Stimulated activated naive CD8-positive, alpha-beta T cell treated with anti-CD3 and anti-CD28 coated beads, Interleukin-15, Interleukin-2, amounts not matched to agents 100 ng/mL and 50 ng/mL, for 24 hours (primary cell): ENCODE measurements around the gene GLA.

Source experiments
- H3K27ac Mint-ChIP-seq: one replicate; pipeline ENCODE4 v1.8.0; 2021; ENCODE audit warnings: mild to moderate bottlenecking, mixed read lengths
- H3K27me3 Mint-ChIP-seq: one replicate; pipeline ENCODE4 v1.8.0; 2021; ENCODE audit warnings: mixed read lengths
- H3K36me3 Mint-ChIP-seq: one replicate; pipeline ENCODE4 v1.8.0; 2021; ENCODE audit warnings: low read depth, mixed read lengths
- H3K4me1 Mint-ChIP-seq: one replicate; pipeline ENCODE4 v1.8.0; 2021; ENCODE audit warnings: low read depth, mixed read lengths
- H3K4me3 Mint-ChIP-seq: one replicate; pipeline ENCODE4 v1.8.0; 2021; ENCODE audit warnings: mild to moderate bottlenecking, mixed read lengths
- H3K9me3 Mint-ChIP-seq: one replicate; pipeline ENCODE4 v1.8.0; 2021; ENCODE audit warnings: mixed read lengths

Gene GLA

DNA sequence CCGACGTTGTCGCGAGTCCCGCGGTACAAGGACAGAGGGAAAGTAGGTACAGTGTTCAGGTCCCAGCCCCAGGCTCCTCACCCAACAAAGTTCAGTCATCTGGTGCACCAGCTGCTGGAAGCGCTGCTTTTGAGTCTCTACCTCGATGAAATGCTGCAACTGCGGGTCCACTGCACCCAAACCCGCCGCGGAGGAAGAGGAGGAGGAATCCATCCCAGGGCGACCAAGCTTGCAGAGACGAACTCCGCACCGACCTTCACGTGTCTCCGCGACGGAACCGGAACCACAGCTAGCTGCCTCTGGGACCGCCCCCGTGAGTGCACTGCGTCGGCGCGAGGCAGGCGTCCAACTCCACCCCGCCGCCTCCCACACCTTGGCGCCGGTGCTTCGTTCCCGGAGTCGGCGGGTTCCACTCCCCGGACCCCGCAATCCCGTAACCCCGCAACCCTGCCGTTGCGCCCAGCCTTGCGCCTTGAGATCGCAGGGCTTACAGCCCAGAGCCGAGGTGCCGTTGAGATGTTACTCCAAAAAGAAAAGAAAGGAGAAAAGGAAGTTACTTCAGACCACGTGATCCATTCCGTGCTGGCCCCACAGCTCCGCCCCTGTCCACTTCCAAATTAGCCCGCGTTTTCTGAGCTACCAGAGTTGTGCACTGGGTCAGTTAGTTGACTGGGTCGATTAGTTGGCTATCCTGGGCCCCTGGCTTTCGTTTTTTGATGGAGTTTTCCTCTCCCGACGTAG is 59.1 kb downstream of the GLA start, which contains the start of gene TIMM8A:
TSS of gene TIMM8A (minus strand) at position 291 of the 741 bp plus-strand sequence. CDS start at position 213, 78 bp downstream.
- Mint-ChIP-seq H3K27me3 (no peaks in the 10 kb centered on the region), H3K4me3 (peak within 1 kb of the TSS; percentile 90), H3K9me3 (no peaks in the 10 kb centered on the region), H3K36me3 (peaks cover 25% of the 10 kb centered on the region), H3K27ac (peak within 1 kb of the TSS; percentile 93), H3K4me1 (peaks cover 25% of the 10 kb centered on the region)

GRCh38 chrX:101347859-101348451 is 59.8 kb downstream of the GLA start:
- Mint-ChIP-seq H3K27me3 (no peaks in the 10 kb centered on the region), H3K36me3 (peaks cover 25% of the 10 kb centered on the region), H3K9me3 (no peaks in the 10 kb centered on the region), H3K4me3 (peak overlapping the region; percentile 90), H3K27ac (peak overlapping the region; percentile 93), H3K4me1 (peaks cover 25% of the 10 kb centered on the region)
